Measurements from ENCODE around the gene DMTF1.

DNA sequence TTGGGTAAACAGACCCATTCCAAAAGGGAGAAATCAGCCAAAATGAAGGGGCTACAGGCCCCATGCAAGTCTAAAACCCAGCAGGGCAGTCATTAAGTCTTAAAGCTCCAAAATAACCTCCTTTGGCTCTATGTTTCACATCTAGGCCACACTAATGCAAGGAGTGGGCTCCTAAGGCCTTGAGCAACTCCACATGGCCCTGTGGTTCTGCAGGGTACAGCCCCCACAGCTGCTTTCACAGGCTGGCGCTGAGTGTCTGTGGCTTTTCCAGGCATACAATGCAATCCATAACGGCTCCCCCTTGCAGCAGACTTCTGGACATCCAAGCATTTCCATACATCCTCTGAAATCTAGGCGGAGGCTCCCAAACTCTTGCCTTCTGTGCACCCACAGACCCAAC, 58.3 kb downstream of the DMTF1 start:
- TF ChIP-seq, protein P1, sequence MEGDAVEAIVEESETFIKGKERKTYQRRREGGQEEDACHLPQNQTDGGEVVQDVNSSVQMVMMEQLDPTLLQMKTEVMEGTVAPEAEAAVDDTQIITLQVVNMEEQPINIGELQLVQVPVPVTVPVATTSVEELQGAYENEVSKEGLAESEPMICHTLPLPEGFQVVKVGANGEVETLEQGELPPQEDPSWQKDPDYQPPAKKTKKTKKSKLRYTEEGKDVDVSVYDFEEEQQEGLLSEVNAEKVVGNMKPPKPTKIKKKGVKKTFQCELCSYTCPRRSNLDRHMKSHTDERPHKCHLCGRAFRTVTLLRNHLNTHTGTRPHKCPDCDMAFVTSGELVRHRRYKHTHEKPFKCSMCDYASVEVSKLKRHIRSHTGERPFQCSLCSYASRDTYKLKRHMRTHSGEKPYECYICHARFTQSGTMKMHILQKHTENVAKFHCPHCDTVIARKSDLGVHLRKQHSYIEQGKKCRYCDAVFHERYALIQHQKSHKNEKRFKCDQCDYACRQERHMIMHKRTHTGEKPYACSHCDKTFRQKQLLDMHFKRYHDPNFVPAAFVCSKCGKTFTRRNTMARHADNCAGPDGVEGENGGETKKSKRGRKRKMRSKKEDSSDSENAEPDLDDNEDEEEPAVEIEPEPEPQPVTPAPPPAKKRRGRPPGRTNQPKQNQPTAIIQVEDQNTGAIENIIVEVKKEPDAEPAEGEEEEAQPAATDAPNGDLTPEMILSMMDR (IDR thresholded peaks at IDR 0.05): no peak
- no peak for TF ChIP-seq POLR2A (IDR thresholded peaks at IDR 0.05)
